Astrocyte of the cerebellum (primary cell): ENCODE results near the gene ZNF70.

Source experiments
- DNase-seq: peaks from one replicate; pipeline ENCODE4 v3.0.0-alpha.2; 2011; ENCODE audit warnings: low read depth
- H3K4me3 ChIP-seq: 2 replicates; pipeline ENCODE4 v1.5.1; 2011; ENCODE audit warnings: mild to moderate bottlenecking, low read depth, low read length, moderate library complexity
- in situ Hi-C: cut with HindIII; loops from 2 replicates; pipeline ENCODE4 v1.10.0; 2017; ENCODE audit warnings: low sequenced_read_pairs
- TF ChIP-seq, protein P1 (sequence below): IDR thresholded peaks from 2 replicates; pipeline ENCODE4 v1.5.1; 2012; ENCODE audit warnings: low read length, low read depth, moderate library complexity, mild to moderate bottlenecking; ENCODE audit errors: missing control alignments

The ZNF70 gene

DNA sequence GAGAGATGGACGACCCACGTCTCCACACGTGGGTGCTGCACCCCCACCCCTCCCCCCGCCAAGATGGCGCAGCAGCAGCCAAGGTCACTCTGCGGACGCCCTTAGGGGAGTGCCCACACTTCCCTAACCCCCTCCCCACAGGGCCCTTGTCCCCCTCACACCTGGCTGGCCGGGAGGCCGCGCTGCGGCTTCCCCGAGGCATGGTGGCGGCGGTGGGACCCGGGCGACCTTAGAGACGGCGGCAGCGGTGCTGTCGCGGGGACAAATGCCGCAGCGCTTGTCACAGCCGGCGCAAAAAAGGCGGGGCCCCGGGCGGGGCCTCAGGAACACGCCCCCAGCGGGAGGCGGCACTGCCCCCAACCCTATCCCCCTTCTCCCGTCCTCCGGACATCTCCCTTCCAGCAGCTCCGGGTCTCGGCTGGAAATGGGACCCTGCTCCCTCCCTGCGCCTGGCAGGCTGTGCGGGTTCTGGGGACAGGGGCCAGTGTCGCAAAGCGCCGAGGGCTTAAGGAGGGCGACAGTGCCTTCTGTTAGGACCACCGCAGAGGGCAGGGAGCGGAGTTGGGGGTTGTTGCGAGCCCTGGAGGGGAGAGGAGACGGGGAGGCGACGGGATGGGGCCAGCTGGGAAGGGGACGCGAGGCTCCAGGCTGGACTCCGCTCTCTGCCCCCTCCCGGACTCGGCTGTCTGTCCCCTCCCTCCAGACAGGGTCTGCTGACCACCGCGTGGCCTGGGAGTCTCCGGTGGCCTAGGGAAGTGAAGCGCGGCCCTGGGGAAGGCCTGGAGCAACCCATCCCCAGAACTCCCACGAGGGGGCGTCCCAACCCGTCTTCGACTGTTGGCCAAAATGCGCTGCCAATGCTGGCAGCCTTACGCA, 17.0 kb upstream of the ZNF70 start, which contains the start of gene CHCHD10:
Gene CHCHD10, minus strand, starts transcription at position 300 of the 876 bp plus-strand sequence. Its CDS starts 98 bp downstream, at position 202.
- TF ChIP-seq, protein P1, sequence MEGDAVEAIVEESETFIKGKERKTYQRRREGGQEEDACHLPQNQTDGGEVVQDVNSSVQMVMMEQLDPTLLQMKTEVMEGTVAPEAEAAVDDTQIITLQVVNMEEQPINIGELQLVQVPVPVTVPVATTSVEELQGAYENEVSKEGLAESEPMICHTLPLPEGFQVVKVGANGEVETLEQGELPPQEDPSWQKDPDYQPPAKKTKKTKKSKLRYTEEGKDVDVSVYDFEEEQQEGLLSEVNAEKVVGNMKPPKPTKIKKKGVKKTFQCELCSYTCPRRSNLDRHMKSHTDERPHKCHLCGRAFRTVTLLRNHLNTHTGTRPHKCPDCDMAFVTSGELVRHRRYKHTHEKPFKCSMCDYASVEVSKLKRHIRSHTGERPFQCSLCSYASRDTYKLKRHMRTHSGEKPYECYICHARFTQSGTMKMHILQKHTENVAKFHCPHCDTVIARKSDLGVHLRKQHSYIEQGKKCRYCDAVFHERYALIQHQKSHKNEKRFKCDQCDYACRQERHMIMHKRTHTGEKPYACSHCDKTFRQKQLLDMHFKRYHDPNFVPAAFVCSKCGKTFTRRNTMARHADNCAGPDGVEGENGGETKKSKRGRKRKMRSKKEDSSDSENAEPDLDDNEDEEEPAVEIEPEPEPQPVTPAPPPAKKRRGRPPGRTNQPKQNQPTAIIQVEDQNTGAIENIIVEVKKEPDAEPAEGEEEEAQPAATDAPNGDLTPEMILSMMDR: peak; percentile 69
- in situ Hi-C loops: no loop called here
- DNase-seq: no peak
- peak within 1 kb of the TSS; percentile 47 for H3K4me3 ChIP-seq

- in situ Hi-C loops: no loop called here
- no peak for DNase-seq
- TF ChIP-seq, protein P1: no peak
These were observed 16.4 kb upstream of the ZNF70 start for GRCh38 chr22:23767303-23767672.

GRCh38 chr22:23764899-23765881, 14.3 kb upstream of the ZNF70 start:
- no peak overlapping the region for H3K4me3 ChIP-seq
- DNase-seq: no peak
- in situ Hi-C loops: no loop called here
- TF ChIP-seq, protein P1: no peak

More at GRCh38 chr22:23767303-23767672, 16.4 kb upstream of the ZNF70 start:
- peak overlapping the region; percentile 47 for H3K4me3 ChIP-seq

GRCh38 chr22:23763954-23764353, 13.0 kb upstream of the ZNF70 start:
- no peak for DNase-seq
- no peak overlapping the region for H3K4me3 ChIP-seq
- TF ChIP-seq, protein P1: no peak
- in situ Hi-C loops: no loop called here

- no peak overlapping the region for H3K4me3 ChIP-seq
- TF ChIP-seq, protein P1: no peak
- in situ Hi-C loops: no loop called here
- DNase-seq: no peak
These were observed 12.7 kb upstream of the ZNF70 start for GRCh38 chr22:23763579-23763945.

DNA sequence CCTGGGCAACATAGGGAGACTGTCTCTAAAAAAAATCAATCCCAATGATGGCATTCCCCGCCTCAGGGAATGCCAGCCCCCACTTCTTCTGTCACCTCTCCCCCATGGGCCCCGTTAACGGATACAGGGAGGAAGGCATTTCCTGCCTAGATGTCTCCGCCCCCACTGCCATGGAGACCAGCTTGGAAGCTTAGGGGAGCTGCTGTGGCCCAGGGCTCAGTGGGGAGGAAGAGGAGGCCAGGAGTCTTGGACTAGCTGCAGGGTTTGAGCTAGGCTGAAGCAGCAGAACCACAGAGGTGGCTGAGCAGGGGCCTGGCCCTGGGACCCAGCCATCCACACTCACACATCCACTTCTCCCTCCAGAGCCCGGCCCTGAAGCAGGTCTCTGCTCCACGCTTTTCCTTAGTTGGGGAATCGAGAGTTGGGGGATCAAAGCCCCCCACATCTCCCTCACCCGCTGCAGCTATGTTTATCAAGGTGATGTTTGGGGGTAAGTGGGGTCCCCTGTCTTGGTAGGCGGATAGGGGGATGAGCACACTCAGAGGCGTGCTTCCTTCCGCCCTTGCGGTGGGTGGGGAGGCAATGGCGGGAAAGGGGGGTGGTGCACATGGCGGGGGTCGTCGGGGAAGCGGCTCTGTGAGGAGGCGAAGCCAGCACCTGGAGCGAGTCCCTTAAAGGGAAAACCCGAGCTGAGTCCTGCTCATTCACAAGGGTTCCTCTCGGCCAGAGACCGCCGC, 12.1 kb upstream of the ZNF70 start, which contains the start of gene C22orf15:
Gene C22orf15, plus strand, starts transcription at position 149 of the 737 bp plus-strand sequence. Its CDS starts 317 bp downstream, at position 466.
- TF ChIP-seq, protein P1: no peak
- in situ Hi-C loops: no loop called here
- H3K4me3 ChIP-seq: no peak within 1 kb of the TSS
- DNase-seq: no peak
